ENCODE results near the gene AMPH.

The AMPH gene

DNA sequence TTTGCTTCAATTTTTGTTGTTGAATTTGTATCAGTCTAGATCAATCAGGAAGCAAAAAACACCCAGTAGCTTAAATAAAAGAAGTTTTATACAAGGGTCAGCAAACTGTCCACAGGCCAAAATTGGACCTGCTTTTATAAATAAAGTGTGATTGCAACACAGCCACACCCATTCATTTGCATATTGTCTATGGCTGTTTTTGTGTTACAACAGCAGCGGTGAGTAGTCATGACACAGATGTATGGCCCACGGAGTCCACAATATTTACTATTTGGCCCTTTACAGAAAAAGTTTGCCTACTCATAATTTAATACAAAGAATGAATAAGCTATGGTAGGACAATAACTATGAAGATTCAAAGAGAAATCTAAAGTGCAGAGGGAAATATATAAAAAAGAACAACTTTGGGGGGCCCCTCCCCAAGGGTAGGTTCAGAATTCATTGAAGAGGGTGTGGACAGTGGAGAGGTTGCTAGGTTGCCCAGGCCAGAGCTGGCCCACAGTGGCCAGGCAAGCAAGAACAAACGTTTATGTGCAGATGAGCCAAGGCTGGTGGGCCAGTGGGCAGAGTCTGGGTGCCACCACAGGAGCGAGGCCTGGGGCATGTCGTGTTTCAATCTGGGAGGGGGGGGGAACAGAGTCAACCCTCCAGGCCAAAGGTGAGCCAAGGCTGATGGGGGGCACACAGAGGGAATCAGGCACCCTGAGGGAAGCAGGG lies 47.0 kb upstream of the AMPH start:
- Histone ChIP-seq H3K9me3 (ENCODE audit: insufficient read depth, low read length) (no peaks in the 10 kb centered on the region), H3K4me3 (ENCODE audit: insufficient read depth, low read length, poor library complexity, severe bottlenecking) (no peak overlapping the region), H4K20me1 (ENCODE audit: low read depth, low read length) (no peaks in the 10 kb centered on the region), H3K4me2 (ENCODE audit: low read depth, low read length, poor library complexity, severe bottlenecking) (no peak overlapping the region), H3K36me3 (ENCODE audit: low read length) (no peaks in the 10 kb centered on the region), H3K27me3 (ENCODE audit: low read length) (no peaks in the 10 kb centered on the region), H3K27ac (ENCODE audit: low read depth, low read length) (no peak overlapping the region), H3K79me2 (ENCODE audit: insufficient read depth, low read length) (no peaks in the 10 kb centered on the region), H2AFZ (ENCODE audit: low read depth, low read length, severe bottlenecking) (no peak overlapping the region), H3K9me2 (replicated peaks; ENCODE audit: insufficient read depth, low read length) (no peaks in the 10 kb centered on the region), H3K9ac (ENCODE audit: low read length) (no peak overlapping the region), H3F3A (ENCODE audit: insufficient read depth) (no peaks in the 10 kb centered on the region)
- TF ChIP-seq, protein P1, sequence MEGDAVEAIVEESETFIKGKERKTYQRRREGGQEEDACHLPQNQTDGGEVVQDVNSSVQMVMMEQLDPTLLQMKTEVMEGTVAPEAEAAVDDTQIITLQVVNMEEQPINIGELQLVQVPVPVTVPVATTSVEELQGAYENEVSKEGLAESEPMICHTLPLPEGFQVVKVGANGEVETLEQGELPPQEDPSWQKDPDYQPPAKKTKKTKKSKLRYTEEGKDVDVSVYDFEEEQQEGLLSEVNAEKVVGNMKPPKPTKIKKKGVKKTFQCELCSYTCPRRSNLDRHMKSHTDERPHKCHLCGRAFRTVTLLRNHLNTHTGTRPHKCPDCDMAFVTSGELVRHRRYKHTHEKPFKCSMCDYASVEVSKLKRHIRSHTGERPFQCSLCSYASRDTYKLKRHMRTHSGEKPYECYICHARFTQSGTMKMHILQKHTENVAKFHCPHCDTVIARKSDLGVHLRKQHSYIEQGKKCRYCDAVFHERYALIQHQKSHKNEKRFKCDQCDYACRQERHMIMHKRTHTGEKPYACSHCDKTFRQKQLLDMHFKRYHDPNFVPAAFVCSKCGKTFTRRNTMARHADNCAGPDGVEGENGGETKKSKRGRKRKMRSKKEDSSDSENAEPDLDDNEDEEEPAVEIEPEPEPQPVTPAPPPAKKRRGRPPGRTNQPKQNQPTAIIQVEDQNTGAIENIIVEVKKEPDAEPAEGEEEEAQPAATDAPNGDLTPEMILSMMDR (IDR thresholded peaks at IDR 0.05; ENCODE audit: insufficient read depth, low read length, poor library complexity, severe bottlenecking), result no peak
- TF ChIP-seq EZH2phosphoT487 (conservative IDR thresholded peaks at IDR 0.05; ENCODE audit: low read length), result no peak

DNA sequence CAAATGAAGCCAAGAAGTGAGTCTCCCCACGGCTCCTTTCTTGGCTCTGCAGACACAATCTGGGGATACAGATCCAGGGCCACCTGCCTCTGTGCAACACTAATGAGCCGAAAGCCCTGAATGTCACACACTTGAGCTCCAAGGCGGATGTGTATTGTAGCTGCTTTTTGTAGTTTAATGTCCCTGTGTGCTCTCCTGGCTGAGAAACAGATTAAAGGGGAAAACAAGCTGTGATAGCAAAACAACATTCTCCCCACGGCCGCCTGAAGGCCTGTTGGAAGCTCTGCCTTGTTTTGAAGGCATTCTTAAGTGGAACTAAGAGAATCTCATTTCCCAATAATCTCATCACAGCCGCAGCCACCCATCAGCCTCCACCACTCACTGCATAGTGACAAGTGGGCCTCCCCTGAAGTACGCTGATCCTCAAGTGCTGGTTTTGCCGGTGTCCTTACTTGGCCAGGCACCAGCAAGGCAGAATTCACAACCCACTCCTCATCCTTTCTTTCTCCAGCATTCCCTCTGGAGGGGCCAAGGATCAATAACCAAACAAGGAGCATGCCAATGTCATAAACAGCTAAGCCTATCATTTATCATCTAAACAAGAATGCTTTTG lies 44.4 kb upstream of the AMPH start:
- no peaks in the 10 kb centered on the region for H3F3A ChIP-seq (ENCODE audit: insufficient read depth)
- no peaks in the 10 kb centered on the region for H4K20me1 ChIP-seq (ENCODE audit: low read depth, low read length)
- H3K9me3 ChIP-seq (ENCODE audit: insufficient read depth, low read length), result no peaks in the 10 kb centered on the region
- H3K27me3 ChIP-seq (ENCODE audit: low read length), result no peaks in the 10 kb centered on the region
- no peak overlapping the region for H2AFZ ChIP-seq (ENCODE audit: low read depth, low read length, severe bottlenecking)
- no peak overlapping the region for H3K4me3 ChIP-seq (ENCODE audit: insufficient read depth, low read length, poor library complexity, severe bottlenecking)
- TF ChIP-seq, protein P1 (IDR thresholded peaks at IDR 0.05; ENCODE audit: insufficient read depth, low read length, poor library complexity, severe bottlenecking), result no peak
- TF ChIP-seq EZH2phosphoT487 (conservative IDR thresholded peaks at IDR 0.05; ENCODE audit: low read length), result no peak
- H3K79me2 ChIP-seq (ENCODE audit: insufficient read depth, low read length), result no peaks in the 10 kb centered on the region
- H3K9me2 ChIP-seq (replicated peaks; ENCODE audit: insufficient read depth, low read length), result no peaks in the 10 kb centered on the region
- H3K27ac ChIP-seq (ENCODE audit: low read depth, low read length), result no peak overlapping the region
- H3K4me2 ChIP-seq (ENCODE audit: low read depth, low read length, poor library complexity, severe bottlenecking), result no peak overlapping the region
- no peak overlapping the region for H3K9ac ChIP-seq (ENCODE audit: low read length)
- no peaks in the 10 kb centered on the region for H3K36me3 ChIP-seq (ENCODE audit: low read length)

DNA sequence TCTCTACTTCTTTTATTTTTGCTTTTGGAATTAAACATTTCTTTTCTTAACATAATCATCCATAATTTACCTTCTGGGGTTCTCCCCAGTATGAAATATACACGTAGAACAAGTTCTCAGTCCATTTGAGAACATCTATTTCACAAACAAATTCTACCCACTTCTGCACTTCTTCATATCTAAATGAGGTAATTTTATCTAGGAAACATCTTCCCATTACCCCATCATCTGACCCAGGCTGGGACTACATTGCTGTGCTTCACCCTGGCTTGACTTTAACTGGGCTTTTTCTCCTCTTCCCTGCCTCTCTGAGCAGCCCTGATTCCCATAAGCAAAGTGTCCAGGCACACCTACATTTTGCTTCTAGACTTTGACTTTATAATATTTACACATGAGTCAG lies 43.3 kb upstream of the AMPH start:
- Histone ChIP-seq H3K9me2 (replicated peaks; ENCODE audit: insufficient read depth, low read length) (no peaks in the 10 kb centered on the region), H3F3A (ENCODE audit: insufficient read depth) (no peaks in the 10 kb centered on the region), H3K4me3 (ENCODE audit: insufficient read depth, low read length, poor library complexity, severe bottlenecking) (no peak overlapping the region), H3K9me3 (ENCODE audit: insufficient read depth, low read length) (no peaks in the 10 kb centered on the region), H3K9ac (ENCODE audit: low read length) (no peak overlapping the region), H2AFZ (ENCODE audit: low read depth, low read length, severe bottlenecking) (no peak overlapping the region), H3K4me2 (ENCODE audit: low read depth, low read length, poor library complexity, severe bottlenecking) (no peak overlapping the region), H3K79me2 (ENCODE audit: insufficient read depth, low read length) (no peaks in the 10 kb centered on the region), H3K27me3 (ENCODE audit: low read length) (no peaks in the 10 kb centered on the region), H3K36me3 (ENCODE audit: low read length) (no peaks in the 10 kb centered on the region), H3K27ac (ENCODE audit: low read depth, low read length) (no peak overlapping the region), H4K20me1 (ENCODE audit: low read depth, low read length) (no peaks in the 10 kb centered on the region)
- TF ChIP-seq, protein P1 (IDR thresholded peaks at IDR 0.05; ENCODE audit: insufficient read depth, low read length, poor library complexity, severe bottlenecking), result no peak
- no peak for TF ChIP-seq EZH2phosphoT487 (conservative IDR thresholded peaks at IDR 0.05; ENCODE audit: low read length)

All from SU-DHL-6 (cell line).